Ascending aorta (tissue), 2 donors: ENCODE data around the gene ZFAND6. TPM values are rescaled to one million over a fixed set of nuclear protein-coding genes. Genes with fewer than 3 reads are reported as not detected.

Experiments used
- DNase-seq, 2 donors: peaks; one replicate each; pipeline ENCODE4 v3.0.0-alpha.2; 2019; ENCODE audit warnings: low spot score in 2 of 2
- H3K27ac ChIP-seq, 2 donors: fragments of 200-600 bp; sonication (generic); one replicate each; pipeline ENCODE4 v1.5.1; 2016 to 2017; ENCODE audit warnings: mild to moderate bottlenecking in 1 of 2
- H3K27me3 ChIP-seq: fragments of 200-600 bp; sonication (generic); one replicate; pipeline ENCODE4 v1.5.1; 2017
- H3K36me3 ChIP-seq, 2 donors: fragments of 200-600 bp; sonication (generic); one replicate each; pipeline ENCODE4 v1.5.1; 2016
- H3K4me1 ChIP-seq, 2 donors: fragments of 200-600 bp; sonication (generic); one replicate each; pipeline ENCODE4 v1.5.1; 2016 to 2017; ENCODE audit warnings: mild to moderate bottlenecking in 1 of 2
- H3K4me3 ChIP-seq, 2 donors: fragments of 200-600 bp; sonication (generic); one replicate each; pipeline ENCODE4 v1.5.1; 2016 to 2017; ENCODE audit warnings: mild to moderate bottlenecking in 1 of 2
- H3K9me3 ChIP-seq, 2 donors: fragments of 200-600 bp; sonication (generic); one replicate each; pipeline ENCODE4 v1.5.1; 2016
- CTCF ChIP-seq, 3 experiments: fragments of 200-600 bp in 2 of 3; fragments of 450-650 bp in 1 of 3; sonication (generic) in 2 of 3; IDR thresholded peaks; one replicate each; pipeline ENCODE4 v1.5.1; 2016 to 2019; ENCODE audit warnings: antibody characterized with exemption in 3 of 3, mild to moderate bottlenecking in 1 of 3, moderate library complexity in 1 of 3
- intact Hi-C: fragments of 100-400 bp; cut with DNase I; formaldehyde crosslinking; loops from one replicate; pipeline ENCODE4 v1.15.1; 2023
- total RNA-seq: library from RNA; depleted of rRNA; stranded (reverse); fragments of >200 nt; gene quantifications from one replicate; pipeline ENCODE4 v1.1.0, GENCODE V29; 2016

ZFAND6 gene
- total RNA-seq, 1 donor from 2014 or later: 49.6 TPM

DNA sequence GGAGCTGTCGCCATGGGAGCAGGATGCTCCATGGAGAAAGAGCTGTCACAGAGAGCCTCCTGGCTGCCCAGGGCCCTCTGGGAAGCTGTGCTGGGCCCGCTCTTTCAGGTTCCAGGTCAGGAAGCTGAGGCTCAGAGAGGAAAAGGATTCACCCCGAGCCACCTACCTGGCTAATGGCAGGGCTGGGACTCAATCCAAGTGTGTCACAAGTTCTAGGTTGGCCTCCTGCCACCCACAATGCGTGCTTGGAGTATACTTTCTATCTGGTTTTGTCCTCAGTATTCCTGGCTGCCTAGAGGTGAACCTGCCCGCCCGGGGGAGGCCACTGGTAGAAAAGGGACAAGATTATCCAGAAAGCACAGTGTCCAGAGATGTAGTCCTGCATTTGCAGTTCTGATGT, 117.0 kb downstream of the ZFAND6 start:
- TF ChIP-seq CTCF (IDR thresholded peaks at IDR 0.05): no peak

GRCh38 chr15:80177156-80177555, 117.7 kb downstream of the ZFAND6 start:
- no peak for TF ChIP-seq CTCF (IDR thresholded peaks at IDR 0.05)
- DNase-seq: no peak
- H3K4me3 ChIP-seq: no peak overlapping the region
- peaks cover 31 to 47% of the 10 kb centered on the region in 2 donors for H3K4me1 ChIP-seq
- H3K9me3 ChIP-seq: no peaks in the 10 kb centered on the region
- no peaks in the 10 kb centered on the region for H3K27me3 ChIP-seq
- intact Hi-C loops: loop anchor here (10.0 kb wide), 2 partner anchors 308 to 518 kb away; partner anchors contain the start of gene ABHD17C
- peaks cover 7 to 8% of the 10 kb centered on the region in 2 donors for H3K36me3 ChIP-seq
- peak overlapping the region; percentile 78 to 91 for H3K27ac ChIP-seq

More for the DNA sequence above, 117.0 kb downstream of the ZFAND6 start:
- no peak for DNase-seq
- peak overlapping the region in 1 of 2 donors; percentile 91 for H3K27ac ChIP-seq
- H3K27me3 ChIP-seq: no peaks in the 10 kb centered on the region
- H3K36me3 ChIP-seq: peaks cover 7 to 12% of the 10 kb centered on the region in 2 donors
- no peaks in the 10 kb centered on the region for H3K9me3 ChIP-seq
- no peak overlapping the region for H3K4me3 ChIP-seq
- intact Hi-C loops: loop anchor here (10.0 kb wide), 2 partner anchors 308 to 518 kb away; partner anchors contain the start of gene ABHD17C
- H3K4me1 ChIP-seq: peaks cover 31 to 47% of the 10 kb centered on the region in 2 donors

- H3K27ac ChIP-seq: peak overlapping the region; percentile 78 to 93
- DNase-seq: peak in 1 of 2 donors; percentile 72
- H3K9me3 ChIP-seq: no peaks in the 10 kb centered on the region
- H3K4me3 ChIP-seq: peak overlapping the region; percentile 20 to 24
- H3K36me3 ChIP-seq: peaks cover 7 to 8% of the 10 kb centered on the region in 2 donors
- no peak for TF ChIP-seq CTCF (IDR thresholded peaks at IDR 0.05)
- H3K27me3 ChIP-seq: no peaks in the 10 kb centered on the region
- H3K4me1 ChIP-seq: peaks cover 17 to 36% of the 10 kb centered on the region in 2 donors
- intact Hi-C loops: loop anchor here (1.0 to 10.0 kb wide), 3 partner anchors 27 to 516 kb away; partner anchors contain the start of genes ABHD17C and FAH
Observed at GRCh38 chr15:80179025-80179759, 119.7 kb downstream of the ZFAND6 start.

- no peaks in the 10 kb centered on the region for H3K27me3 ChIP-seq
- peaks cover 11 to 31% of the 10 kb centered on the region in 2 donors for H3K4me1 ChIP-seq
- DNase-seq: no peak
- peak overlapping the region; percentile 78 to 93 for H3K27ac ChIP-seq
- no peak overlapping the region for H3K4me3 ChIP-seq
- peaks cover 7 to 14% of the 10 kb centered on the region in 2 donors for H3K36me3 ChIP-seq
- intact Hi-C loops: loop anchor here (1.0 to 10.0 kb wide), 3 partner anchors 28 to 515 kb away; partner anchors contain the start of genes ABHD17C and FAH
- no peaks in the 10 kb centered on the region for H3K9me3 ChIP-seq
- no peak for TF ChIP-seq CTCF (IDR thresholded peaks at IDR 0.05)
Observed at GRCh38 chr15:80179935-80180334, 120.5 kb downstream of the ZFAND6 start.

DNA sequence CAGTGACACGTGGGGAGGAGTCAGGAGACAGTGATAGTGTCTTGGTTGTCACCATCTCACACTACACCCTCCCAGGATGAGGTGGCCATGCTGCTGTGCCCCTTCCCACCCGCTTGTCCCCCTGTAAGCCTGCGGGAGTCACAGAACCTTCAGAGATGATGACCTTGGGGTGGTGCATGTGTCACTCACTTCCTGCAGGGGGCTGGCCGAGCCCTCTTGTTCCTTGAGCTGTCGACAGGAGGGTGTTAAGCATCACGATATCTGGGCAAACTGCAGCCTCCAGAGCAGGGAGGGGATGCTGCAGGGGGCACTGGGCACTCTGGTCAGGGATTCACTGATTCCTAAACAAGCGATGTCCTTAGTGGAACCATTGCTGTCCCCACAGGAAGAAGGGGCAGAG, 121.0 kb downstream of the ZFAND6 start:
- H3K36me3 ChIP-seq: peaks cover 7 to 19% of the 10 kb centered on the region in 2 donors
- H3K27me3 ChIP-seq: no peaks in the 10 kb centered on the region

More for the DNA sequence above, 121.0 kb downstream of the ZFAND6 start:
- Histone ChIP-seq H3K9me3 (no peaks in the 10 kb centered on the region), H3K4me1 (peaks cover 6 to 25% of the 10 kb centered on the region in 2 donors), H3K27ac (peak overlapping the region; percentile 78 to 93), H3K4me3 (no peak overlapping the region)
- no peak for TF ChIP-seq CTCF (IDR thresholded peaks at IDR 0.05)
- no peak for DNase-seq
- intact Hi-C loops: no loop called here
